Adrenal gland (tissue), 5 donors: ENCODE measurements around the gene GALNT8.

Source experiments
- CTCF ChIP-seq, 6 experiments: fragments of 450-650 bp in 4 of 6; fragments of 200-600 bp in 2 of 6; sonication (generic) in 1 of 6; IDR thresholded peaks; 1 replicate in 5 of 6; 2 replicates in 1 of 6; pipeline versions ENCODE4 v1.5.1 to v1.8.0; 2016 to 2021; ENCODE audit warnings: antibody characterized with exemption in 6 of 6, mild to moderate bottlenecking in 2 of 6, moderate library complexity in 1 of 6
- POLR2A ChIP-seq, 2 donors: fragments of 450-650 bp; IDR thresholded peaks; one replicate each; pipeline ENCODE4 v1.6.1; 2017; ENCODE audit warnings: antibody characterized with exemption in 2 of 2, mild to moderate bottlenecking in 2 of 2, moderate library complexity in 1 of 2
- donor health status: DM: no; HTN: no; CAD: no.

GRCh38 chr12:4745249-4745648 is 25.0 kb downstream of the GALNT8 start:
- TF ChIP-seq CTCF (IDR thresholded peaks at IDR 0.05): no peak
- no peak for TF ChIP-seq POLR2A (IDR thresholded peaks at IDR 0.05)
